ENCODE data around the gene SRD5A2.
"Not testable (repeated sequence)": the region's sequence is repeated elsewhere in the genome, so short reads cannot be mapped to it uniquely, and the experiment has no call there.

The SRD5A2 gene

DNA sequence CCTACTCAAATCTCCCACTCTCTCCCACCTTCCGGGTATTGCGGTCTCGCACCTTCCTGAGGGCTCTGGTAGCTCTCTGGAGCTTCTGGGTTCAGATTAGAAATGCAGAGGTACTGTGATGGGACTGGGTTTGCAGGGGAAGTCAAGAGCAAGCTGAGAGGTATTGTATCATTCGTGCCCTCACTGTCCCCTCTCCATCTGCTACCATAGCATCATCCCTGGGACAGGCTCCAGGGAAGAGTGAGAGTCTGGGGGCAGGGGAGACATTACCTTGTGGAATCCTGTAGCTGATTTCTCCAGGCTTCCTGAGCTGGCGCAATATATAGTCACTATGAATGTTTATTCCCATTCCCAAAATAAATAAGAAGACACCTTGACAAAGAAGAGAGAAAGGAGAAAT is 49.6 kb downstream of the SRD5A2 start:
- DNase-seq: no peak

DNA sequence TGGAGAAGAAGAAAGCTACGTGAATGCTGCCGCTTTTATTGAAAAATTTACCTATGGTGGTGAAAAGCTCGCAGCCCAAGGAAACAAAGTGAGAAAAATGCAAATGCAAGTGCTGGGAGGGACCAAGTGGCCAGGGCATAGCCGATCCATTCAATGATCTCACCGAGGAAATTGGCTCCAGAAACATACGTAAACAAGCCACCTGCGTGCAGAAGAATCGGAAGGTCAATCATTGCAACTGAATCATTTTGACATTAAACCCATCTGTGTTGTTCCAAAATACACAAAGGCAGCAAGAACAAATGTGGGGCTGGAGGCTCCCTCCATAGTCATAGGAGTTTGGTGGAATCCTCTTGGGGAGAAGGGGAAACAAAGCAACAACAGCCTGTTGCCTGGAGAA is 51.5 kb downstream of the SRD5A2 start:
- DNase-seq: no peak

DNA sequence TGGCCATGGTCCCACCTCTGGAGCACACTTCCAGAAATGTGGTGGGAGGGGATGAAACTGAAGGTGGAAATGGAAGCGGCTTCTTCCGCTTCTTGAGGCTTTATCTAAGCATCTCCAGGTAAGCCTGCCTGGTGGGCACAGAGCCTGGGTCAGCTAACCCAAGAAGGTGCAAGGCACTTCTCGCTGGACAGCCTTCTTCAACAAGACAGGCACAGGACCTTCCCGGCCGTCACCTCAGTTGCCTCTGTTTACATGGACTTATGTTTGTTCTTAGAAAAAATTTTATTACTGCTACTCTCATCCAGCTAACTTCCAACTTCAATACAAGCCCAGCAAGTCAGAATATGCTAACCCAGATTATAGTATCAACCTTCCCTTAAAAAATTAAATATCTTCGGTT is 51.9 kb downstream of the SRD5A2 start:
- no peak for DNase-seq

DNA sequence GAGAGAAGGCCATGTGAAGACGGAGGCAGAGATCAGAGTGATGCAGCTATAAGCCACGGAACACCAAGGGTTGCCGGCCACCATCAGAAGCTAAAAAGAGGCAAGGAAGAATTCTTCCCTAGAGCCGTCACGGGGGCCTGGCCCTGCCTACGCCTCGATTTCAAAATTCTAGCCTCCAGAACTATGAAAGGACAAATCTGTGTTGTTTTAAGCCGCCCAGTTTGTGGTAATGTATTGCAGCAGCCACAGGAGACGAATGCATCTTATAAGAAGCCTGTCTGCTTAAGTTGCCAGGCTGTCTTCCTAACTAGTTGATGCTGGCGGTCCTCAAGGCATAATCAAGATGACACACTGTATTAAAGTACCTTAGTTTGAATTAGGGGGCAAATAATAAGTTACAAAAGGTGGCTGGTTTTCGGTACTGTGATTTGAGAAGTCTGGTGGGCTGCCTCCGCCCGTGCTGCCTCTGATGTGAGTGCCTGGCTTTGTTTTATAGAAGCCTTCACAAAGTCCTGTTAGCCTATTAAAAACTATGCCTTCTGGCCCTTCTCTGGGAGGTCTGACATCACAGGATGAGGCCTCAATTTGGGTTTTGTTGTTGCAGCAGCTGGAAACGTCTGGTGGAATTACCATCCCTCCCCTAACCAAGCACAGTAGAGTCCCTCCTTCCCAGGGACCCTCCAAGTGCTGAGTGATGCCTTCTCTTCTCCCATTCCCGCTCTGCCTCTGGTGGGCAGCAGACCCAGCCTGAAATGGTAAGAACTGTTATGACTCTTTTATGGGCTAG is 53.6 kb downstream of the SRD5A2 start:
- no peak for DNase-seq

DNA sequence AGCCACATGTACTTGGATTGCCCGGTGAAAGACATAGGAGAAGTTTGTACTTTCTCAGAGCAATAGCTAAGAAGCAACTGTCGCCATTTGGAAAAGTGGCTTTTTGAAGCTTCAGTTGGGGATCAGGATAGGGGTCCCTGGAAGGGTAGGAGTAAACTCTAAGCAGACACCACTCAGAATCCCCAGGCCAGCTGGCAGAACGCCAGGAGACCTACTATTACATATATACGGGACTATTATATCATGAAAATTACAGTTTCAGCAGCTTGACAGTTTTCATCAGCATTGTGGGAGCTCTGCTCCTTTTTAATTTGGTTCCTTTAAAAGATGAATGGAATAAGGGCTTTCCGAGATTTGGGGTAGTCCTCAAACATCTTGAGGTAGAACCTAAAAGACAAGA is 54.9 kb downstream of the SRD5A2 start:
- DNase-seq: no peak

DNA sequence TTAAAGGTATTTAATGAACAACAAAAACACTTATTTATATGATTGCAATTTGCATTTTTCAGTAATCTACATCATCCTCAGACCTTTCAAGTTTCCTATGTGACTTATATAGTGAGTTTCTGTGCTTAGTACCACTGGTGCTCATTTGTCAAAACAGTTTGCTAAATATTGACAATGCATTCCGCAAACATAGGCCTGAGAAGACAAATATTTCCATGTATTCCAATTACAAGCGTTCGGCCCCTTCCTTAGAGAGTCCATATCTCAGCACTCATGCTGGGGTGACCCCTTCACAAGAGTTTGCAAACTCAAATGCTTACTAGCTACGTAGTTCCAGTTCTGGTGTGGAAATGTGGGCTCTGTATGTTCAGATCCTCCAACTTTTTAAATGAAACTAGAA is 56.1 kb downstream of the SRD5A2 start:
- DNase-seq: no peak

DNA sequence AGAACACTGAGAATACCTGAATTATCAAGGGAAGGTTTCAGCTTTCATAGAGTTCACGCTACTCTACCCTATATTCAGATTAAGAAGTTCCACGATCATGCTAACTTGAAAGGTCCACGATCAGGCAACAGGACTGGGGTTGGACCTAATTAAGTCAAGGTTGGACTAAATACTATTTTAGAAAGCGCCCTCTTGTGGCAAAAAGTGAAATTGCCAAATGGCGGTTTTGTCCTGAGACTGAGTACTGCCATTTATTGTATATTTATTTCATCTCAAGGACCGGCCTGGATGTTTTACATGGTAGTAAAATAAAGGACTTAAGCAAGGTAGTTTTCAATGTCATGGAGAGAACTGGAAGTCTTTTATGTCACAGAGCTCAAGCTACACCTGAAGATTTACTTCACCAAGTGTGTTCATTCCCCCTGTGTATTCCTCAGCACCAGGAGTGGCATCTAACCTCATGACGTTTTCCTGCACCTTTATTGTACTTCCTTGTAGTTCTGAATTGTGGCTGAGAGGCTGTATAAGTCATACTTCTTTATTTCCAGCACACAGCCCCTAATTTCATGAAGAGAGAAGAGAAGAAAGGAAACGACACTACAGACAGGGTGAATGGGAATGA is 56.8 kb downstream of the SRD5A2 start:
- DNase-seq: no peak

DNA sequence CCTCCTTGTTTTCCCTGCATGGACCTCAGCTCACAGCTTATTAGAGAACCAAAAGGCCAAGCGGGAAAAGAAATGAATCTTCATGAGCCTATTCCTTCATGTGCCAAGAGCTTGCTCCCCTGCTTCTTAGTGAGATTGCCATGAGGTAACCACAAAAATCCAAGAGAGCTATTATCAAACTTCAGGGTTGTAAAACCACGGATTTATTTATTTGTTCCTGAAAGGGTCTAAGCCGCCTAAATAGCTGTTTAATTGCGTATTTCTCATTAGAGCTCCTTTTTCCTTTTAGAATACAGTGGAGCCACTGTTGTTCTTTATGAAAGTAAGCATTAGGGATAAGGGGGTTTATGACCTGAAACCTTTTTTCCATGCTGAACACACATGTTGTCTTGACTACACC is 58.0 kb downstream of the SRD5A2 start:
- no peak for DNase-seq

DNA sequence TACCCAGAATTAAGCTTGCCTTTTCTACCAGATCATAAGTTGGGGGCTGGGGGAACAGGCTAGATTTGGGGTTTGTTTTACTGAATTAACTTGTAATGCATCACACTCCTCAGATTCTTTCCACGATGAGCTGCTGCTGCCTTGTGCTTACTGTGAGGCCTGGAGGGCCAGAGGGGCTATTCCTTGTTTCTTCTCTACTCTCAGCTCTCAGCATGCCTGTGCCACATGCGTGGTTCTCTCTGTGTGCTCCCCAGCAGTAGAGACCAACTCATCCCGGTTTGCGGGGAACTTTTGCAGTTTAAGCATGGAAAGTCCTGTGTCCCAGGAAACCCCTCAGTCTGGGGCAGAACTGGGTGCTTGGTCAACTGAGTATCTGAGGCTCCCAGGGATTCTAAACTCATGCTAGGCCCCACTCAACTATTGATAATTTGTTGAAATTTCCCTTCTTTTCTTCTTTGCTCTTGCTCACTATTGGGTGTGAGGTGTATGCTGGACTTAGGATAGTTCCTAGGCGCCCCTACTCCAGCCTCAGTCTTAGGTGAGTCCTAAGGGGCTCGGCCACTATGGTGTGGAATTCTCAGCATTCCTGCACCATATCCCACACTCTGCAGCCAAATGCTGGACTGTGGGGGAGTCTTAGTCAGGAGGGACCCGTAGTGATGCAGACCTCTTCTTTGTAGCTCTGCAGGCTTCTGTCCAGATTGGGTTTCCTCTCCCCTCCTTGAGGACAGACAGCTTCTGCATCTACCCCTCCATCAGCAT is 63.1 kb downstream of the SRD5A2 start:
- DNase-seq: no peak

DNA sequence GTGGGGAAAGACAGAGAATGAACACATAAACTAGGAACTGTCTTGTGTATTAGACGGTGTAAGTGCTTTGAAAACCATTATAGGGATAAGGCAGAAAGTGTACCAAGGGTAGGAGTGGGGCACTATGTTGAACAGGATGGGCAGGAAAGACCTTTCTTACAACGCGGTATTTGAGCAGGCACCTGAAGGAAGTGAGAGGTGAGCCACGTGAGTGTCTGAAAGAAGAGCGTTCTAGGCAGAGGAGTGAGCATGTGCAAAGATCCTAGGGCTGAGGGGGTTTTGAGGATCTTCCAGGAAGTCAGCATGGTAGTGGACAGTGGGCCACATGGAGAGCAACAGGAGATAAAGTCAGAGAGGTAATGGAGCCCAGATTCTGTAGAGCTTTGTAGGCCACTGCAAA is 65.2 kb downstream of the SRD5A2 start:
- DNase-seq: no peak

DNA sequence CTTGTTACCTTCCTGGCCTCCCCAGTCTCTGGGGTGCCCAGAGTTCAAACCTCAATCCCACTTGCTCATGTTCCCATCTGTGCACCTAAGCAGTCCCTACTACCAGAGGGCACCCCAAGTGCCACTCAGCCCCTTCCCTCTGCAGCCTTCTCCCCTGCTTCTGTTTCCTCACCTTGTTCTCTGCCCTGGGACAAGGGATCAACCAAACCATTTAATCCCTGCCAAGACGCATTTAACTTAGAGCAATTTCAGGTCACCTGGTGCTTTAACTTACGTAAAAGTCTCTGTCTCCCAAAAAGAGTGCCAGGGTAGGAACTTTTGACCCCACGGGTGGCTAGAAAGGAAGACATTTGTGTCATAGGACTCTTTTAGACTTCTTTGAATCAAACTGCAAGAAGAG is 67.2 kb downstream of the SRD5A2 start:
- DNase-seq: no peak

DNA sequence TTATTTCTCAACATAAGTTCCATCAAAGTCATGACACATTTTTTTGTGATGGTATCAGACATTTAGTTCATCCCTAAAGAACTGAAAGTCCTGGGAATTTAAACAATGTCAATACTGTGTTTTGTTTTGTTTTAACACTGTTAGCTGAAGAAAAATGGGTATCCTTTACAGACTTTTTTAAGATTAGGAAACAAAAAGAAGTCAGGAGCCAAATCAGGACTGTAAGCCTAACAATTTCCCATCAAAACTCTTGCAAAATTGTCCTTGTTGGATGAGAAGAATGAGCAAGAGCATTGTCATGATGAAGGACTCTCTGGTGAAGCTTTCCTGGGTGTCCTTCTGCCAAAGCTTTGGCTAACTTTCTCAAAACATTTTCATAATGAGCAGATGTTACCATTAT is 69.4 kb downstream of the SRD5A2 start:
- DNase-seq: no peak

DNA sequence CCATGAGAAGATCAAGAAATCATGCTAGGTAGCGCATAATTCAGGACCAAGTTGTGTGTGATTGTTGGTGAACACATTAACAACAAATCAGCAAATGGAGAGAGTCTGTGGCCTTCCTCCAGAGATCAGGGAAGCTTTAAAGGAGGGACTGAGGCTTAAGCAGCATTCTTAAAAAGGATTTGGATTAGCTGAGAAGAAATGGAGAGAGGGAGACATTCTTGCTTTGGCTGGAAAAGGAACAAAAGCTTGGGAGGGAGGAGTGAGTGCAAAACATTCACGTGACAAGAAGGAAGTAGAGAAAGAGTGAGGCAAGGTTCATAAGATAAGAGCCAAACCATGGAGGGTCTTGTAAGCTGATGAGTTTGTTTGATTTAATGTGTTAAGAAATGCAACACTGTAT is 75.6 kb downstream of the SRD5A2 start:
- DNase-seq: no peak

DNA sequence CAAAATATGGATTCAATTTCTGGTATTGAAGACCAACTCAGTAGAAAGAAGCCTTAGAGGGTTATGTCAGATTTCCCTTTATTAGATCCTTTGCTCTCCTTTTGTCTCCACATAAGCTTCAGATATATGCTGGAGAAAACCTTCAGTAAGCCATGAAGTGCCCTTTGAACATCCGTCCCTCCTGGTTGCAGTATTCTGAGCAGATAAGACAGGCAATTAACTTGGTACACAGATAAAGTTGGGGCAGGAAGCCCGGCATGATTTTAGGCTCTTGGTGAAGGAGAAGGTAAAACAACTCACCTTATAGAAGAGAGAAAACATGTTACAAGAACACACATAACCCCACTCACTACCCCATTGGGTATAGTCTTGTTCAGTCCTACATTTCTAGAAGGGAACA is 76.4 kb downstream of the SRD5A2 start:
- DNase-seq: no peak

DNA sequence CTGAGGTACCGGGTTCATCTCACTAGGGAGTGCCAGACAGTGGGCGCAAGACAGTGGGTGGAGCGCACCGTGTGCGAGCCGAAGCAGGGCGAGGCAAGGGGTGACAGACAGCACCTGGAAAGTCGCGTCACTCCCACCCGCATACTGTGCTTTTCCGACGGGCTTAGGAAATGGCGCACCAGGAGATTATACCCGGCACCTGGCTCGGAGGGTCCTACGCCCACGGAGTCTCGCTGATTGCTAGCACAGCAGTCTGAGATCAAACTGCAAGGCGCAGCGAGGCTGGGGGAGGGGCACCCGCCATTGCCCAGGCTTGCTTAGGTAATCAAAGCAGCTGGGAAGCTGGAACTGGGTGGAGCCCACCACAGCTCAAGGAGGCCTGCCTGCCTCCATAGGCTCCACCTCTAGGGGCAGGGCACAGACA is 84.3 kb downstream of the SRD5A2 start:
- DNase-seq: not testable (repeated sequence)

DNA sequence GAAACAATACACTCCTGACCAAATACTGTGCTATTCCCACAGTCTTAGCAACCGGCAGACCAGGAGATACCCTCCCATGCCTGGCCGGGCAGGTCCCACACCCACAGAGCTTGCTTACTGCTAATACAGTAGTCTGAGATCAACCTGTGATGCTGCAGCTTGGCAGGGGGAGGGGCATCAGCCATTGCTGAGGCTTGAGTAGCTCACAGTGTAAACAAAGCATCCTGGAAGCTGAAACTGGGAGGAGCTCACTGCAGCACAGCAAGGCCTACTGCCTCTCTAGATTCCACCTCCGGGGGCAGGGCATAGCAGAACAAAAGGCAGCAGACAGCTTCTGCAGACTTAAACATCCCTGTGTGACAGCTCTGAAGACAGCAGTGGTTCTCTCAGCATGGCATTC is 91.4 kb downstream of the SRD5A2 start:
- not testable (repeated sequence) for DNase-seq

DNA sequence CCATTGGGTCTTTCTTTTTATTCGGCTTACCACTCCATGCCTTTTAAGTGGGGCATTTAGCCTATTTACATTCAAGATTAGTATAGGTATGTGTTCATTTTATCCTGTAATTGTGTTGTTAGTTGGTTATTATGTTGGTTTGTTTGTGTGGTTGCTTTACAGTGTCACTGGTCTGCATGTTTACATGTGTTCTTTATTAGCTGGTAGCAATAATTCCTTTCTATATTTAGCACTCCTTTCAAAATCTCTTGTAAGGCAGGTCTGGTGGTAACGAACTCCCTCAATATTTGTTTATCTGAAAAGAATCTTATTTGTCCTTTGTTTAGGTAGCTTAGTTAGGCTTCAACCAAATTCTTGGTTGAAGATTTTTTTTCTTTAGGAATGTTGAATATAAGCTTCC is 97.5 kb downstream of the SRD5A2 start:
- DNase-seq: no peak

DNA sequence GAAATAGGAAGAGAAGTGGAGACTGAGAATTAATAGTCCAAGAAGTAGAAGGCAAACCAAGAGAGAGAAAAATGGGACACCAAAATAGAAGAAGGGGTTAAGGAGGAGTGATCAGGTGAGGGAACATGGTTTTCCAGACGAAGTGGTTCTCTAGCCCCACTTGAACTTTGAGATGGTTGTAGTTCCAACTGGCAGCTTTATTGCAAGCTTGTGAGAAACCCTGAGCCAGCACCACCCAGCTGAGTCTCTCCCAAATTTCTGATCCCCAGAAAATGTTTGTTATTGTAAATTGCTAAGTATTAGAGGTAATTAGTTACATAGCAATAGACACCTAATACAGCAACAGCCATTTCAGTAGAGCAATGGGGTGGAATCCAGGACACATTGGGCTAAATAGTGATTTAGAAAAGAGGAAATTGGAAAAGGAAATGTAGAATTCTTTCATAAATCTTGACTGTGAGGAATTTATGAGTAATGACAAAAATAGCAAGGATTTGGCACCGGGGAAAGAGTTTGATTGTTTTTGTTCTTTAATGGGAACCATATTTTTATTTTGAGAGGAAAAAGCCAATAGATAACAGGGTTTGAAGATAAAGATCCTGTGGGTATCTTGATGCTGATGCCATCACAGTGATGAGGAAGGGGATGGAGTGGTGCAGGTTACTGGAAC is 104.1 kb downstream of the SRD5A2 start:
- no peak for DNase-seq

DNA sequence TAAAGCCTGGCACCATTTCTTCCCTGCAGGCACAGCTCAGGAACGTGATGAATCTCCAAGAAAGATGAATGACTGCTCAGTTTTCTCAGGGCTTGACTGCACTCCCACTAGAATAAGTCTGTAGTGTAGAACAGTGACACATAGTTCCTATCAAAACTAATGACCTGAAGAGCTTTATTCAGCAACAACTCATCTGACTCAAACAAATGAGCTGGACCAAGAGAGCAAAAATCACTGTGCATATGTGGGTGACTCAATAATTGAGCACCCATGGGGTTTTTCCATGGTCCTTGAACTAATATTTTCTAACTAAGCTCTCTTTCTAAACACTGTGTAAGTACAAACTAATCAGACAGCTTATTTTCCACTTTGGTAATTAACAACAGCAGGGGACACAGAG is 105.0 kb downstream of the SRD5A2 start:
- no peak for DNase-seq

DNA sequence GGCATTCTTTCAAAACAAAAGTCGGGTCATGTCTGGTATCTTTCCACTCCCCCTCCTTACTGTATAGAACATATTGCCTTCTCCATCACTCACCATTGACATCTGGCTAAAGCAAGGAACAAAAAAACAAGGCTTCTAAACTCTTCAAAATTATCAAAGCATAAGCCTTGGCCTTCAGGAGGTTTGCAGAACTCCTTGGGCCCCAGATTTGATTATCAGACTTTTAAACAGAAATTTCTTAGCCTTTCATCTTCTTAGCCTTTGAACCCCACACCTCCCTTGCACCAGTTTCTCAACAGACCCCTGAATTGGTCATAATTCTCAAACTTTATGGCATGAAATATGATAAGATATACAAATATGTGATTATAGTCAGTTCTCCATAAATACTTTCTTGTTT is 106.4 kb downstream of the SRD5A2 start:
- no peak for DNase-seq

All from NK-92 treated with Interleukin-12 subunit alpha and Interleukin-12 subunit beta, amount 100 ng/mL, for 24 hours (cell line).